ENCODE results near the gene GDPD5.

The GDPD5 gene

DNA sequence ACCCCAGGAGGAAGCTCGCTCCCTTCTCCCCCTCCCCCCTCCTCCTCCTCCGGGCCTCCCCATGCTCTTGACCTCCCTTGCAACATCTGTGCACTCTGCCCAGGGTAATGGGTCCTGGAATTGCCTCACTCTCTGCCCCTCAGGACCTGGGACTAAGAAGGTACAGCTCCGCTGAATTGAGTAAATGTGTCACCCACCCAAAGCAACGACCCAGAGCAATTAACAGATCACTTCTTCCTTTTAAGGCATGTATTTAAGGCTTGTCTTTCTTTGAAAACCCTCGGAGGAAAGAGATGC, 15.1 kb downstream of the GDPD5 start:
- FAIRE-seq: no peak

DNA sequence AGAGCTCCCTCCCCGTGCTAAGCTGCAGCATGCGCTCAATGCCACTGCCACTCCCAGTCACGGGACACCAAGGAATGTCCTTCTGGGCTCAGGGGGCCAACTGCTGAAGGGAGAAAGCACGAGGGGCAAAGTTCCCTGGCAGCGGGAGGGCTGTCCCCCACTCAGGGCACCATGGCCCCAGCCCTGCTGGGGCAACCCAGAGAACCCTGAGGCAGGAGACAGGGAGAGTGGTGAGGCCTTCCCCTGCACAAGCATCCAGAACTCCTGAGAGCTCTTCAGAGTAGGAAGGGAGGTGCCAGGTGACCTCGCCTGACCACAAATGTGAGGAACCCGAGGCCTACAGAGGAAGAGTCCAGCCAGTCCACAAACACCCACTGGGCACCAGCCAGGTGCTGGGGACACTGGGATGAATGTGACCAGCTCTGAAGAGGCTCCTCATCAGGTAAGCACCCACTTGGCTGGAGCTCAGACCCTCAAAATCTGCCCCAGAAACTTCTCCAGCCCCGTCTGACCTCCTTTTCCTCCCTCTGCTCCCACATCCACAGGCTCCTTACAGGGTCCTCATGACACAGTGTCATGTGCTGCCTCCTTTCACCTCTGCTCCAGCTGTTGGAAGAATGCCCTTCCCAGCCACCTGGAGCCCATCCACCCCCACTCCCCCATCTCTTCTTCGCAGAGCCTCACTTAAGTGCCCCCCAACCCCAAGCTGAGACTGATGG, 15.6 kb downstream of the GDPD5 start:
- FAIRE-seq: no peak

DNA sequence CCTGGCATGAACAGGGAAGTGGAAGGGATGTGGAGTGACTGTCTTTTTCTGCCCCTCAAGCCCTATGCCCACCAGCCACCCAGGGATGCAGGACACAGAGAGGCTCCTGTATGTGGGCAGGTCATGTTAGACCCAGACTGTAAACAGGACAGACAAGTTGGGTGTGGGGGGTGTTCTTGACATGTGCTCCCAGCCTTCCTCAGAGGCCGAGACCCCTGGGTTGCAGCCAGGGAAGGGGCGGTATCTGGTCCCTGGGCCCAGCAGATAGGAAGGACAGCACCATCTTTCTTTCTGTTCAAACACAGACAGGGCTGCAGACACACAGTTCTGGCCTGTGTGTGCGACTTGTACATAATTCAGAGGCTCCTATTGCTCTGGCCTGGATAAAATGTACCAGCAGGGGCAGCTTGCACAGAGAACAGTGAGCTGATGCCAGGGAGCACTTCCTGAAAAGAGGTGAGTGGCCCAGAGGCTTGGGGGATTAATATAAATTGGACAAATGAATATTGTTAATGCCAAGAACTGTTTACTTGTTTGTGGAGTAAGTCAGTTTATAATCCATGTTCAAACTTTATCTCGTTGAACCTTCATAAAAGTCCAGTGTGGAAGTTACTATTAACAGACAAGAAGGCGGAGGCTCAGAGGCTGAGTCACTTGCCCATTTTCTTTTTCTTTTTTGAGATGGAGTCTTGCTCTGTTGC, 16.6 kb downstream of the GDPD5 start:
- no peak for FAIRE-seq

GRCh38 chr11:75508051-75508561, 17.6 kb downstream of the GDPD5 start:
- FAIRE-seq: no peak

GRCh38 chr11:75507571-75507970, 18.2 kb downstream of the GDPD5 start:
- no peak for FAIRE-seq

DNA sequence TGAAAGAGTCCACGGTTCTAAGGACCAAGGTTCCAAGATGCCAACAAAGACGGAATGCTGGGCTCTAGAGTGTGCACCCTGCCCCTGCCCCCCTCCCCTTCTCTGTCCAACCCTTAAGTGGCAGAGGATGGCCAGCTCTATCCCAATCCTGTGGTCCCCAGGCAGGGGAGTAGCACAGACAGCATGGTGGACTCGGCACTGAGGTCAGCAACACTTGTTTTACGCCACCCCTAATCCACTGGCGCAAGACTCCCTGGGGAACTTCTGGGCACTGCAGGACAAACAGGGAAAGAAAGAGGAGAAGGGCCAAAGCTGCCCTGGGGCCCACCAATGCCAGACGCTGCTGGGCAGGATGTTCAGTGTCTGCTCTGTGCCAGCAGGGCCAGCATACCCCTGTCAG, 18.9 kb downstream of the GDPD5 start:
- no peak for FAIRE-seq

GRCh38 chr11:75505916-75506692, 19.6 kb downstream of the GDPD5 start:
- no peak for FAIRE-seq

DNA sequence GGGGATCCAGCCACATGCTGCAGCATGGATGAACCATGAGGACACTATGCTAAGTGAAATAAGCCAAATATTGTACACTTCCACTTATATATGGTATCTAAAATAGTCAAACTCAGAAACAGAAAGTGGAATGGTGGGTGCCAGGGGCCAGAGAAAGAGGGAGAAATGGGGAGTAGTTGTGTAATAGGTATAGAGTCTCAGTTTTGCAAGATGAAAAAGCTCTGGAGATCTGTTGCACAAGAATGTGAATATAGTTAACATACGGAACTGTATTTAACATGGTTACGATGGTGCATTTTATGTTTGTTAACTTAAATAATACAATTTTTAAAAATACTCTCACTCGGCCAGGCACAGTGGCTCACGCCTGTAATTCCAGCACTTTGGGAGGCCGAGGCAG, 21.2 kb downstream of the GDPD5 start:
- FAIRE-seq: no peak

- no peak for FAIRE-seq
Measured at GRCh38 chr11:75503531-75504099, 22.1 kb downstream of the GDPD5 start.

GRCh38 chr11:75502138-75502537, 23.6 kb downstream of the GDPD5 start:
- FAIRE-seq: no peak

DNA sequence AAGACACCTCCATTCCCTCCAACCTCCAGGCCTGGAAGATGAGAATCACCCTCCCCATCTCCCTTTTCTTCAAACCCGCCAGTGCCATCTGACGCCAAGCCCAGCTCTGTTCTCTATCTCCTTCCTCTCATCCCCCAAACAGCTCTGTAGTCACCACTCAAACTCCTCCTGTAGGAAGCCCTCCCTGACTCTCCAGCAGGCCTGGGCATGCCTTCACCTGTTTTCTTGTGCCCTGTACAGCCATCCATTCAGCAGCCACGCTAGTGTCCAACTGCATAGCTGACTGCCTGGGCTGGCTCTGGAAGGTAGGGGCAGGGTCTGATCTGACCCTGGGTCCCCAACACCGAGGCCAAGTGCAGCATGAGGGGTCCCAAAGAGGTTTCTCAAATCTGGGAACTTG, 25.0 kb downstream of the GDPD5 start:
- FAIRE-seq: no peak

- FAIRE-seq: no peak
Measured at GRCh38 chr11:75499423-75500190, 26.1 kb downstream of the GDPD5 start.

GRCh38 chr11:75498556-75499255, 27.0 kb downstream of the GDPD5 start:
- no peak for FAIRE-seq

DNA sequence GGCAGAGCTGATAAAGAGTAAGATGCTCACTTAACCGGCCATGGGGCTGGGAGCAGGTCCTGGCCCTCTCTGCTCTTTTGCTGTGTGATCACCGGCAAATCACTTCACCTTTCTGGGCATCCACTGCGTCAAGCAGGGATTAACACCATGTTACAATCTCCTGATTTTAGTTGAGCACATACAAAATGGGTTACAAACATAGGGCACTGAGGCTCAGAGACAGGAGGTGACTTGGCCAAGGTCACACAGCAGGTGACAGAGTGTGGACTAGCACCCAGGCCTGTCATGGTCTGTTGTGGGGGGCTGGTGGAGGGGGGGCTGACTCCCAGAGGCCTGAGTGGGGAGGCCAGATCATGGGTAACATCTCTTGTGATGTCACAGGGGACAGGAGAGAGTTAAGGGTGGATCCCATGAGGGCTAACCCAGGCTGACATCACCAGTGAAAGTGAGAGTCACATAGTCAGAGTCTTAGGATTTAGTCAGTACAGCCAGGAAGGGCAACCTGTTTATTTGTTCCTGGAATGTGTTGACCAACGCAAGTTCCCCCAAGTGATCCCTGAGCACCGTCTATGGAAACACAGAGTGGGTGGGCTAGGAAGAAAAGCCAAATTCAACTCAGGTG, 27.8 kb downstream of the GDPD5 start:
- no peak for FAIRE-seq

DNA sequence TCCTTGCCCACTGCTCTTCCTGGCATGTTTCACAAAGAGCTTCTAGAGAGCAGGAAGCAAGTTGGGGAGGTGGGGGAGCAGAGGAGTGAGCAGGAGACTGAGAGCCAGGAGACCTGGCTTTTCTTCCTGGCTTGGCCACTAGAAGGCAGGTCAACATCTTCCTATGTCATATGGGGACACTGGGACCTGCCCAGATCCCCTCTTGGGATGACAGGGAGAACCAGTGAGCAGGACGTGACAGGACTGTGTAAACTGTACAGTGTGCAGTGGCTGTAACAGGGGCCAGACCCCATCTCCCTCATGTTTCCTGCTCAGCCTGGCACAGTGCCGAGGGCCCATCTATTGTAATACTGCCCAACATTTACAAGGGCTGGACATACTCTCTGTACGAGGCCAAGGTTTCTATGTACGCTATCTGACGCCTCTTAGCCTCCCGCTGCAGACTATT, 29.4 kb downstream of the GDPD5 start:
- no peak for FAIRE-seq

DNA sequence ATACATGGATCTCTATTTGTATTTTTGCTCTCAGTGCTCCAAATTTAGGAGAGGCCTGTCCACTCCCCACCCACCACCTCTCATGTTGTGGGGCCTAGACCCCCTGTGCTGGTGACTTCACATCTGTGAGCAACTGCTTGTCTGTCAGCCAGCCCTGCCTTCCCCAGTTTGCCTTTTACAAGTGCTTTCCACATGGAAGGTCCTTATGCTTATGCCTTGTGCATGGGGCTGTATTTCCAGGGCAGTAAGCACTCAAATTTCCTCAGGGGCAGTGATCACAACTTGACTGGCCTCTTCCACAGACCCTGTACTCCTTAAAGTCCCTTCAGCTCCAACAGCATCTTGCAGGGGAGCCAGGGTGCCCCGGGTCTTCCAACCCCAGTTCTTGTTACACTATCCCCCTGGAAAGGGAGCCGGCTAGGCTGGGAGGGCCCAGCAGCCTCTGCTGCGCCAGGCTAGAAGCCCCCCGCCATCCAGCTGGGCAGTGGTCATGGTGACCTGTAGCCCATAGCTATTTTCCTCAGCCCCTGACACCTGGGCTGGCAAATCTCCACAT, 29.9 kb downstream of the GDPD5 start:
- FAIRE-seq: no peak

GRCh38 chr11:75493626-75494025, 32.1 kb downstream of the GDPD5 start:
- FAIRE-seq: no peak

GRCh38 chr11:75492181-75492820, 33.4 kb downstream of the GDPD5 start:
- no peak for FAIRE-seq

DNA sequence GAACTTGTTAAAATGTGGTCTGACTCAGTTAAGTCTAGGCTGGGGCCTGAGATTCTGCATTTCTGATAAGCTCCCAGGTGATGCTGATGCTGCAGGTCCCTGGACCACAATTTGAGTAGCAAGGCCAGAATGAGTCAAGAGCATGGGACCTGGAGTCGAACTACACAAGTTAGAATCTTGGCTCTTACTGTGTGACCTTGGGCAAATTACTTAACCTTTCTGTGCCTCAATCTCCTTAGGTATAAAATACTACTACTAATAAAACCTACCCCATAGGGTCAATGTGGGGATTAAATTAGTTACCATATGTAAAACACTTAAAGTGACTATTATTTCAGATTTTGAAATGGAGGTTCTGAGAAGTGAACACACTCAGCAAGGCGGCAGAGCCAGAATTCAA, 34.3 kb downstream of the GDPD5 start:
- FAIRE-seq: no peak

All from colon (tissue), 2 donors.